Trophoblast cell (in vitro differentiated cells and primary cell): Measurements from ENCODE around the gene RHOU.

Source experiments
- DNase-seq, 2 donors: peaks; one replicate each; pipeline ENCODE4 v3.0.0-alpha.2; 2016
- H2AFZ ChIP-seq: 2 replicates; pipeline ENCODE4 v1.6.1; 2013; ENCODE audit warnings: low read length, moderate library complexity, mild to moderate bottlenecking; ENCODE audit not compliant: insufficient read depth, poor library complexity
- H2AK5ac ChIP-seq: 2 replicates; pipeline ENCODE4 v1.6.1; 2013; ENCODE audit warnings: mild to moderate bottlenecking, low read length
- H2BK120ac ChIP-seq: 2 replicates; pipeline ENCODE4 v1.6.1; 2013; ENCODE audit warnings: low read length, mild to moderate bottlenecking, moderate library complexity; ENCODE audit not compliant: insufficient read depth, poor library complexity
- H2BK12ac ChIP-seq: 2 replicates; pipeline ENCODE4 v1.6.1; 2013; ENCODE audit warnings: mild to moderate bottlenecking, low read length, moderate library complexity
- H2BK5ac ChIP-seq: 2 replicates; pipeline ENCODE4 v1.6.1; 2013; ENCODE audit warnings: low read length, low read depth, moderate library complexity, mild to moderate bottlenecking; ENCODE audit not compliant: poor library complexity
- H3K14ac ChIP-seq: 2 replicates; pipeline ENCODE4 v1.6.1; 2013; ENCODE audit warnings: mild to moderate bottlenecking, low read length
- H3K18ac ChIP-seq: 2 replicates; pipeline ENCODE4 v1.6.1; 2013; ENCODE audit warnings: mild to moderate bottlenecking, low read length
- H3K23ac ChIP-seq: 2 replicates; pipeline ENCODE4 v1.6.1; 2013; ENCODE audit warnings: low read length
- H3K27ac ChIP-seq: 2 replicates; pipeline ENCODE4 v1.5.1; 2013; ENCODE audit warnings: low read depth, mild to moderate bottlenecking, inconsistent platforms, low read length, moderate library complexity
- H3K27me3 ChIP-seq: 2 replicates; pipeline ENCODE4 v1.6.1; 2013; ENCODE audit warnings: inconsistent platforms, mild to moderate bottlenecking, low read length, moderate library complexity; ENCODE audit not compliant: insufficient read depth
- H3K36me3 ChIP-seq, 2 experiments: 1 replicate in 1 of 2; 2 replicates in 1 of 2; pipeline ENCODE4 v1.6.1; 2013; ENCODE audit warnings: low read length in 2 of 2, mild to moderate bottlenecking in 2 of 2, moderate library complexity in 1 of 2; ENCODE audit not compliant: insufficient read depth in 2 of 2, control insufficient read depth in 1 of 2
- H3K4ac ChIP-seq: 2 replicates; pipeline ENCODE4 v1.6.1; 2013; ENCODE audit warnings: low read depth, mild to moderate bottlenecking, low read length, moderate library complexity
- H3K4me1 ChIP-seq, 2 experiments: 1 replicate in 1 of 2; 2 replicates in 1 of 2; pipeline ENCODE4 v1.6.1; 2013; ENCODE audit warnings: low read length in 2 of 2, mild to moderate bottlenecking in 2 of 2, moderate library complexity in 1 of 2; ENCODE audit not compliant: insufficient read depth in 2 of 2, control insufficient read depth in 1 of 2
- H3K4me2 ChIP-seq: 2 replicates; pipeline ENCODE4 v1.6.1; 2013; ENCODE audit warnings: inconsistent platforms, mild to moderate bottlenecking, low read length, moderate library complexity
- H3K4me3 ChIP-seq: 2 replicates; pipeline ENCODE4 v1.5.1; 2013; ENCODE audit warnings: mild to moderate bottlenecking, low read depth, low read length, inconsistent platforms
- H3K79me1 ChIP-seq: one replicate; pipeline ENCODE4 v1.6.1; 2013; ENCODE audit warnings: low read length
- H3K79me2 ChIP-seq: 2 replicates; pipeline ENCODE4 v1.6.1; 2013; ENCODE audit warnings: low read length, mild to moderate bottlenecking; ENCODE audit not compliant: control insufficient read depth, insufficient read depth, poor library complexity
- H3K9ac ChIP-seq: 2 replicates; pipeline ENCODE4 v1.6.1; 2013; ENCODE audit warnings: mild to moderate bottlenecking, low read length
- H3K9me3 ChIP-seq: 2 replicates; pipeline ENCODE4 v1.6.1; 2013; ENCODE audit warnings: low read depth, mild to moderate bottlenecking, control low read depth, inconsistent platforms, low read length; ENCODE audit not compliant: insufficient read depth
- H4K12ac ChIP-seq: 2 replicates; pipeline ENCODE4 v1.6.1; 2013; ENCODE audit warnings: low read depth, mild to moderate bottlenecking, low read length, moderate library complexity
- H4K8ac ChIP-seq: 2 replicates; pipeline ENCODE4 v1.6.1; 2013; ENCODE audit warnings: low read depth, mild to moderate bottlenecking, low read length, moderate library complexity
- H4K91ac ChIP-seq: one replicate; pipeline ENCODE4 v1.6.1; 2013; ENCODE audit warnings: low read depth, mild to moderate bottlenecking, low read length, moderate library complexity
- WGBS: extraction: QIAGEN DNeasy Blood & Tissue Kit; methylation state at CpG from one replicate; pipeline ENCODE4 v1.1.7; 2013; ENCODE audit warnings: missing lambda C conversion rate; ENCODE audit not compliant: insufficient read length, insufficient coverage; ENCODE audit errors: extremely low coverage; 5-methylcytosine and 5-hydroxymethylcytosine counted together

Gene RHOU

GRCh38 chr1:228783418-228784040, 48.2 kb downstream of the RHOU start:
- H2BK120ac ChIP-seq, result no peak overlapping the region
- H3K27me3 ChIP-seq, result no peaks in the 10 kb centered on the region
- no peak overlapping the region for H3K4me2 ChIP-seq
- H2BK12ac ChIP-seq, result no peak overlapping the region
- H2AFZ ChIP-seq, result no peak overlapping the region
- no CpG with 5 or more reads among the region's 11 CpGs for WGBS
- peak overlapping the region; percentile 50 for H4K91ac ChIP-seq
- no peak overlapping the region for H4K12ac ChIP-seq
- H3K14ac ChIP-seq, result no peak overlapping the region
- no peak overlapping the region for H3K23ac ChIP-seq
- H3K79me1 ChIP-seq, result peaks cover 2% of the 10 kb centered on the region
- H2AK5ac ChIP-seq, result no peak overlapping the region
- no peak overlapping the region for H3K4me3 ChIP-seq
- peak; percentile 75 to 85 for DNase-seq
- peaks cover 7 to 8% of the 10 kb centered on the region in 2 experiments for H3K4me1 ChIP-seq
- H2BK5ac ChIP-seq, result no peak overlapping the region
- H4K8ac ChIP-seq, result no peak overlapping the region
- H3K36me3 ChIP-seq, result no peaks in the 10 kb centered on the region
- no peak overlapping the region for H3K18ac ChIP-seq
- peak overlapping the region; percentile 5 for H3K27ac ChIP-seq
- no peaks in the 10 kb centered on the region for H3K79me2 ChIP-seq
- H3K4ac ChIP-seq, result no peak overlapping the region
- no peak overlapping the region for H3K9ac ChIP-seq
- peaks cover 8% of the 10 kb centered on the region for H3K9me3 ChIP-seq

- peak overlapping the region; percentile 5 for H3K27ac ChIP-seq
- WGBS, result no CpG with 5 or more reads among the region's 3 CpGs
- H3K4me1 ChIP-seq, result peaks cover 7 to 8% of the 10 kb centered on the region in 2 experiments
- H3K79me2 ChIP-seq, result no peaks in the 10 kb centered on the region
- no peak overlapping the region for H3K23ac ChIP-seq
- no peak overlapping the region for H3K4ac ChIP-seq
- no peaks in the 10 kb centered on the region for H3K36me3 ChIP-seq
- peak; percentile 96 to 100 for DNase-seq
- no peak overlapping the region for H2AFZ ChIP-seq
- no peak overlapping the region for H3K18ac ChIP-seq
- H4K8ac ChIP-seq, result no peak overlapping the region
- no peak overlapping the region for H3K9ac ChIP-seq
- H3K79me1 ChIP-seq, result peaks cover 2% of the 10 kb centered on the region
- H2BK120ac ChIP-seq, result no peak overlapping the region
- H3K4me3 ChIP-seq, result no peak overlapping the region
- H3K4me2 ChIP-seq, result no peak overlapping the region
- peak overlapping the region; percentile 50 for H4K91ac ChIP-seq
- peaks cover 8% of the 10 kb centered on the region for H3K9me3 ChIP-seq
- no peak overlapping the region for H2BK12ac ChIP-seq
- no peak overlapping the region for H2AK5ac ChIP-seq
- no peak overlapping the region for H3K14ac ChIP-seq
- no peaks in the 10 kb centered on the region for H3K27me3 ChIP-seq
- peak overlapping the region; percentile 10 for H2BK5ac ChIP-seq
- H4K12ac ChIP-seq, result no peak overlapping the region
Measured at GRCh38 chr1:228784181-228784580, 48.9 kb downstream of the RHOU start.

- no peak overlapping the region for H3K4me3 ChIP-seq
- no peak overlapping the region for H2BK120ac ChIP-seq
- H3K27ac ChIP-seq, result no peak overlapping the region
- no peaks in the 10 kb centered on the region for H3K36me3 ChIP-seq
- H3K27me3 ChIP-seq, result no peaks in the 10 kb centered on the region
- no peak overlapping the region for H4K12ac ChIP-seq
- no peak overlapping the region for H3K4me2 ChIP-seq
- H4K8ac ChIP-seq, result no peak overlapping the region
- H3K14ac ChIP-seq, result no peak overlapping the region
- WGBS, result no CpG with 5 or more reads among the region's 15 CpGs
- H2AK5ac ChIP-seq, result no peak overlapping the region
- no peak overlapping the region for H3K18ac ChIP-seq
- peaks cover 8% of the 10 kb centered on the region for H3K9me3 ChIP-seq
- peaks cover 2% of the 10 kb centered on the region for H3K79me1 ChIP-seq
- H2BK5ac ChIP-seq, result no peak overlapping the region
- H3K79me2 ChIP-seq, result no peaks in the 10 kb centered on the region
- H4K91ac ChIP-seq, result peak overlapping the region; percentile 6
- no peak overlapping the region for H2BK12ac ChIP-seq
- no peak overlapping the region for H3K4ac ChIP-seq
- H3K4me1 ChIP-seq, result peaks cover 7 to 8% of the 10 kb centered on the region in 2 experiments
- DNase-seq, result peak in 1 of 2 donors; percentile 55
- no peak overlapping the region for H3K23ac ChIP-seq
- H3K9ac ChIP-seq, result no peak overlapping the region
- no peak overlapping the region for H2AFZ ChIP-seq
Measured at GRCh38 chr1:228785366-228786330, 50.4 kb downstream of the RHOU start.

- Histone ChIP-seq H3K4me1 (peaks cover 7 to 8% of the 10 kb centered on the region in 2 experiments), H2BK120ac (no peak overlapping the region), H4K12ac (no peak overlapping the region), H3K9me3 (peaks cover 8% of the 10 kb centered on the region), H3K27me3 (no peaks in the 10 kb centered on the region), H3K14ac (no peak overlapping the region), H2AK5ac (no peak overlapping the region), H2BK12ac (no peak overlapping the region), H3K79me1 (peaks cover 2% of the 10 kb centered on the region), H3K4ac (no peak overlapping the region), H3K18ac (no peak overlapping the region), H4K8ac (no peak overlapping the region), H3K9ac (no peak overlapping the region), H3K4me3 (no peak overlapping the region), H3K36me3 (no peaks in the 10 kb centered on the region), H3K79me2 (no peaks in the 10 kb centered on the region), H3K23ac (no peak overlapping the region), H3K4me2 (no peak overlapping the region), H2AFZ (no peak overlapping the region), H4K91ac (no peak overlapping the region), H3K27ac (no peak overlapping the region), H2BK5ac (no peak overlapping the region)
- no CpG with 5 or more reads among the region's 4 CpGs for WGBS
- peak; percentile 48 to 94 for DNase-seq
Measured at GRCh38 chr1:228786361-228787129, 51.3 kb downstream of the RHOU start.
